ENCODE results near the gene SATB2.

SATB2 gene

GRCh38 chr2:199404841-199405240 lies 52.9 kb downstream of the SATB2 start:
- no peak for DNase-seq (ENCODE audit: low read depth)

GRCh38 chr2:199395311-199395710 lies 62.4 kb downstream of the SATB2 start:
- DNase-seq (ENCODE audit: low read depth): no peak

GRCh38 chr2:199392363-199392762 lies 65.4 kb downstream of the SATB2 start:
- no peak for DNase-seq (ENCODE audit: low read depth)

- no peak for DNase-seq (ENCODE audit: low read depth)
Measured at GRCh38 chr2:199388728-199389268, 68.9 kb downstream of the SATB2 start.

DNA sequence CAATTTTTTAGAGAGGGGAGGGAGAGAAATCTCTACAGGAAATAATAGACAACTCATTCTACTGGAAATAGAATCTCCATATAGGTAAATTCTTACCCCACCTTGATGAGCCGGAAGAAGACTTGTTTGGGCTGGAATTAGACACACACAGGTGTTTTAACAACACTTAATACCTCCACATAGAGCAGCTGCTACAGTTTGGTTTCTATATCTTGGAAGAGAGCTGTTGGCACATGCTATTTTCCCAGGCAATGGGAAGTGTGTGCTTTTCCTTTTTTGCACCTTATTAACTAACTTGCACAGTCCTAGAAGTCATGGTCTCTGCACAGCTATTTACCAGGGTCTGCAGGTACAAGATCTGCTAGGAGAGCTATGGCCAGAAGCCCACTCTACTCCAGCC lies 73.7 kb downstream of the SATB2 start:
- DNase-seq (ENCODE audit: low read depth): no peak

GRCh38 chr2:199383021-199383420 lies 74.7 kb downstream of the SATB2 start:
- DNase-seq (ENCODE audit: low read depth): no peak

GRCh38 chr2:199382091-199382490 lies 75.6 kb downstream of the SATB2 start:
- no peak for DNase-seq (ENCODE audit: low read depth)

- no peak for DNase-seq (ENCODE audit: low read depth)
Measured at GRCh38 chr2:199381531-199381930, 76.2 kb downstream of the SATB2 start.

DNA sequence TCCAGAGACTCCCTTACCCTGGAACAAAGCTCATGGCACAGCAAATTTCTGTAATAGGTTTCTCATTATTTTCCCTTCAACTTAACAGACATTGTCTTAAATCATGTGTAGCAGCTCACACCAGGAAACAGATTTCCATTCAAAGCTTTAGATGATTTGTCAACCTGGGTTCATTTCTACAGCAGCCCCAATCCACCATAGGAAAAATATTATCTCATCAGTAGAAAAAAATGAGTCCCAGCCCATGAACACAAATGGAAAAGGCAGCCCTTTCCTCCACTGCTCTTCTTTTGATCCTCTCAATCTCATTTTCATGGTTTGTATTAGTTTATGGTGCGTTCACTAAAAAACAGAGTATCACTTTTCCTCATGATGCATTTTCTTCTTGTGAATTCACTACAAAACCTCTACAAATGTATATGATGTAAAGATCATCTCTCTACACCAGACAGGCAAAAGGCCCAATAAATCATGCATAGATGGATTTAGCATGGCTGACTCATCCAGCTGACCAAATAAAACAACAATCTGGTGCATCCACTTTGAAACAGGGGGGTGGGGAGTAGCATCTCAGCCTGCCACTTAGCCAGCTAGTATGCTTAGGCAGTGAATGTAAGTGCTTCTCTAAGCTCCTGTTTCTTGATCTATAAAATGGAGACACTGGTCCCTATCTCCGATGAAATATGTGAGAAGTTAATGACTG lies 78.6 kb downstream of the SATB2 start:
- no peak for DNase-seq (ENCODE audit: low read depth)

- no peak for DNase-seq (ENCODE audit: low read depth)
Measured at GRCh38 chr2:199370150-199370780, 87.5 kb downstream of the SATB2 start.

DNA sequence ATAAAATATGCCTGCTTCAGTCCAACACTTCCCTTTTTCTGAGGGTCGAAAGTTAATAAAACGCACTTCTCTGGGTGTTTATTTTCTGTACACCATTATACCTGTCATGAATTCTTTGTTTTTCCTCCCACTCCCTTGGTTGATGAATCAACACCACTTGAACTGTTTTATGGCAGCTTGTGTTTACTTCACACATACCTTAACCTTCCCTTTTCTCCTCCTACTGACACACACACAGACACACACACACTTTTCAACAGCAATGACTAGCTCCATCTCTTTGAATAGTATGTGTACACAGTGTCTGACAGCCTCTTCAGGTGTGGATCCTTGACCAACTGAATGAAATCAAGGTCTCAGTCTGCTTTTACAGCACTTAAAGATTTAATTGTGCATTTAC lies 91.3 kb downstream of the SATB2 start:
- DNase-seq (ENCODE audit: low read depth): no peak

- no peak for DNase-seq (ENCODE audit: low read depth)
Measured at GRCh38 chr2:199364153-199364552, 93.6 kb downstream of the SATB2 start.

GRCh38 chr2:199356412-199356811 lies 101.3 kb downstream of the SATB2 start:
- no peak for DNase-seq (ENCODE audit: low read depth)

DNA sequence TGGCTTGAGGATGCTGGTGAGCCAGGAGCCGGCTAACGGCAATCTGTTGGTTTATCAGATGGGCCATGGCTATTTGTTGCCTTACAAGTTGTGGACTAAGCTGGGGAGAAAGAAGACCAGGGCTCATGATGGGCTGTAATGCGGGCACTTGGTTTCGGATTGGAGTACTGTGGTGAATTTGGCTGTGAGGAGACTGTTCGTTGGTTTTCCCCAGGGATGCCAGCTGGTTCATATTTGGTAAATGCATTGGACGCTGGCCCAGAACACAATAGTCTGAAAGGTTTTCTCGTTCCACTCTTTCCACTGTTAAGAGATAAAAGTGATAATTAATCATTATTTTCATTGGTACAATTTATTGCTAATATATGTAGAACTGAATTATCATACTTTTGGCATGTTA lies 108.9 kb downstream of the SATB2 start:
- no peak for DNase-seq (ENCODE audit: low read depth)

DNA sequence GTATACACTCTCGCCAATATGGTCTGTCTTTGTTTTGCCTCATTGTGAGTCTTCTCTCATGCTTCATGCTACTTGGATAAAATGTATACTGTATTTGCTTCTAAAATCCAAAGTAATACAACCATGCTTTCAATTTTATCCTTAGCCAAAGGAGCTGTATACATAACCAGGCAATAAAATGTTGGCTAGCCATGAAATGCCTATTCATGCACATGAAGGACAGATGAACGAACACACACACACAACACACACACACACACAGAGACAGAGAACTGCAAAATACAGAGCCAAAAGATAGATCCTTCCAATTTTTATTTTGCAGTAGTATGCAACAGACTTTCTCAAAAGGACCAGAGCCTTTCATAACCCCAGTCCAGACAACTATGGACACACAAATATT lies 113.7 kb downstream of the SATB2 start:
- DNase-seq (ENCODE audit: low read depth): no peak

GRCh38 chr2:199342334-199342733 lies 115.4 kb downstream of the SATB2 start:
- no peak for DNase-seq (ENCODE audit: low read depth)

- DNase-seq (ENCODE audit: low read depth): no peak
Measured at GRCh38 chr2:199341123-199341522, 116.6 kb downstream of the SATB2 start.

DNA sequence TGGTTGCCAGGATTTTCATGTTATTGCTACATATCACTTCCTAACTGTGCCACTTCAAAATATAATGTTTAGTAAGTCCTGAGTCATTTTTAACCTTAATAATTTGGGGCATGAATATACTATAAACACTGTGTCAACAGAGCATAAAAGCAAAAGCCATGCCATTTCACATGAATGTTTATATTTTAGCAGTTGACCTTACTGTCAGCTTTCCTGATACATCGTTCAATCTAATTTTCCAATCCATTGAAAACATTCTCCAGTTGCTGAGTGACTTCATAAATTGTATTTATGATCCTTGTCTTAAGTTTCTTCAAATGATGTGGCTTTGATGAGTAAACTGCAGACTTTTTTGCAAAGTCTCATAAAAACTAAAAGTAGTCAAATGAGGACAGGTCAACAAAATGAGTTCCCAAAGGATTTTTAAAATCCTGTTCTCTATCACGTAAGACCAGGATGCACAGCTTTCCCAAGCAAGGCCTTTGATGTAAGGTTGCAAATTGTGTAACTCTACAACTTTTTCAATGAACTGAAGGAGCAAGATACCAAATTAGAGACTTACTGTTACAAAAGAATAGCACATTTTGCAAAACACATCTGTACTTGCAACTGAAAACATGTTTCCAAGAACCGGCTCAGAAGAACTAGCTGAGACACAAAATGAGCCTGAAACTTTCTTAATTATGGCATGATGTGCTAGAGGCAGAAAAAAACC lies 117.7 kb downstream of the SATB2 start:
- no peak for DNase-seq (ENCODE audit: low read depth)

- no peak for DNase-seq (ENCODE audit: low read depth)
Measured at GRCh38 chr2:199336546-199336945, 121.2 kb downstream of the SATB2 start.

GRCh38 chr2:199335502-199335901 lies 122.2 kb downstream of the SATB2 start:
- no peak for DNase-seq (ENCODE audit: low read depth)

- no peak for DNase-seq (ENCODE audit: low read depth)
Measured at GRCh38 chr2:199329466-199329865, 128.3 kb downstream of the SATB2 start.

DNA sequence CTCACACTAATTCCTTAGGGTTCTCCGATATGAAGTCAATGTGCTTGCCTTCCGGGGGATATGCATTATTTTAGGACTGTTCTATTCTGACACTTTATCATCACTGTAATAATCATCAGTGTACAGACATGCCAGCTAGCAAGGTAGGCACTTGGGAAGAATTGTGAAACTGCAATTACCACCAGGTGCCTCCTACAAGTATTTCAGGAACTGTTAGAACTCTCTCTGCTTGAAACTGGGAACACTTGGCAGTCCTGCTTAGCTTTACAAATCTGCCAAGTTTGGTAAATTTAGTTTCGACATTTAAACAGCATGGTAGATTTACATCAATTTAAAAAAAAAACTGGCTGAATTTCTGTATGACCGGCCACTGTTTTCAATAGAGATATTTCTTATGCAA lies 128.7 kb downstream of the SATB2 start:
- DNase-seq (ENCODE audit: low read depth): no peak

DNA sequence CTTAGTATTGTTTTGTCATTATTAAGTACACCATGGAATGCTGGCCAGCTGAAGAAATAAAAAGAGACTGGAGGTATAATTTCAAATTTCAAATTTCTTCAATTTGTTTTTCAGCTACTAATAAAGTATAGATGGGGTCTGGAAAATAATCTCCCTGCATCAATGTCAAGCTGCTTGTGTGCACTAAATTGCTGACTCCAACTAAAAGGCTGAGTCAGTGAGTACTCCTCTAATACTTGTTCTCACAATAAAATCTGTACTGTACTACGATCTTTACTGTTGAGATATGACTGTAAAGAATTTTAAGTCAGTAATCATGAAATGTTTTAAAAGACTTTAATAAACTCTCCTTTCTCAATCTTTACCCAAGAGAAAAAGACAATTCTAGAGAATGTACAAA lies 131.9 kb downstream of the SATB2 start:
- no peak for DNase-seq (ENCODE audit: low read depth)
